Measurements from ENCODE around the gene EXOC3L2.
"Not testable (repeated sequence)": the region's sequence is repeated elsewhere in the genome, so short reads cannot be mapped to it uniquely, and the experiment has no call there.

DNA sequence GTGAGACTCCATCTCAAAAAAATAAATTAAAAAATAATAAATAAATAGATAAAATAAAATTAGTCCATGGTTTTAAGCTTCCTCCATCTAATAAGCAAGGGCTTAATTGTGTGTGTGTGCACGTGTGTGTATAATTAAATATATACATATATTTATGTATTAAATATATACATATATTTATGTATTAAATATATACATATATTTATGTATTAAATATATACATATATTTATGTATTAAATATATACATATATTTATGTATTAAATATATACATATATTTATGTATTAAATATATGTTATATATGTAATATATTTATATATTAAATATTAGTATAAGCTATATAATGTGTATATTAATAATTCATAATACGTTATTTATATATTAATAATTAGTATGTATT is 16.2 kb downstream of the EXOC3L2 start:
- not testable (repeated sequence) for TF ChIP-seq ZNF274 (IDR thresholded peaks at IDR 0.05; ENCODE audit: low read depth, low read length); SP1 (IDR thresholded peaks at IDR 0.05; ENCODE audit: low read depth); POLR2A (IDR thresholded peaks at IDR 0.05; ENCODE audit: borderline replicate concordance, extremely low read depth, insufficient read depth, insufficient read length)
- TF ChIP-seq, protein P1, sequence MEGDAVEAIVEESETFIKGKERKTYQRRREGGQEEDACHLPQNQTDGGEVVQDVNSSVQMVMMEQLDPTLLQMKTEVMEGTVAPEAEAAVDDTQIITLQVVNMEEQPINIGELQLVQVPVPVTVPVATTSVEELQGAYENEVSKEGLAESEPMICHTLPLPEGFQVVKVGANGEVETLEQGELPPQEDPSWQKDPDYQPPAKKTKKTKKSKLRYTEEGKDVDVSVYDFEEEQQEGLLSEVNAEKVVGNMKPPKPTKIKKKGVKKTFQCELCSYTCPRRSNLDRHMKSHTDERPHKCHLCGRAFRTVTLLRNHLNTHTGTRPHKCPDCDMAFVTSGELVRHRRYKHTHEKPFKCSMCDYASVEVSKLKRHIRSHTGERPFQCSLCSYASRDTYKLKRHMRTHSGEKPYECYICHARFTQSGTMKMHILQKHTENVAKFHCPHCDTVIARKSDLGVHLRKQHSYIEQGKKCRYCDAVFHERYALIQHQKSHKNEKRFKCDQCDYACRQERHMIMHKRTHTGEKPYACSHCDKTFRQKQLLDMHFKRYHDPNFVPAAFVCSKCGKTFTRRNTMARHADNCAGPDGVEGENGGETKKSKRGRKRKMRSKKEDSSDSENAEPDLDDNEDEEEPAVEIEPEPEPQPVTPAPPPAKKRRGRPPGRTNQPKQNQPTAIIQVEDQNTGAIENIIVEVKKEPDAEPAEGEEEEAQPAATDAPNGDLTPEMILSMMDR (IDR thresholded peaks at IDR 0.05 in 2 of 3, conservative IDR thresholded peaks at IDR 0.05 in 1 of 3; ENCODE audit: borderline replicate concordance in 1 of 3, insufficient read depth in 1 of 3, low read depth in 2 of 3, low read length in 2 of 3) = not testable (repeated sequence)

All from HCT116 (cell line).